Measurements from ENCODE around the gene KCNQ1.

The KCNQ1 gene

DNA sequence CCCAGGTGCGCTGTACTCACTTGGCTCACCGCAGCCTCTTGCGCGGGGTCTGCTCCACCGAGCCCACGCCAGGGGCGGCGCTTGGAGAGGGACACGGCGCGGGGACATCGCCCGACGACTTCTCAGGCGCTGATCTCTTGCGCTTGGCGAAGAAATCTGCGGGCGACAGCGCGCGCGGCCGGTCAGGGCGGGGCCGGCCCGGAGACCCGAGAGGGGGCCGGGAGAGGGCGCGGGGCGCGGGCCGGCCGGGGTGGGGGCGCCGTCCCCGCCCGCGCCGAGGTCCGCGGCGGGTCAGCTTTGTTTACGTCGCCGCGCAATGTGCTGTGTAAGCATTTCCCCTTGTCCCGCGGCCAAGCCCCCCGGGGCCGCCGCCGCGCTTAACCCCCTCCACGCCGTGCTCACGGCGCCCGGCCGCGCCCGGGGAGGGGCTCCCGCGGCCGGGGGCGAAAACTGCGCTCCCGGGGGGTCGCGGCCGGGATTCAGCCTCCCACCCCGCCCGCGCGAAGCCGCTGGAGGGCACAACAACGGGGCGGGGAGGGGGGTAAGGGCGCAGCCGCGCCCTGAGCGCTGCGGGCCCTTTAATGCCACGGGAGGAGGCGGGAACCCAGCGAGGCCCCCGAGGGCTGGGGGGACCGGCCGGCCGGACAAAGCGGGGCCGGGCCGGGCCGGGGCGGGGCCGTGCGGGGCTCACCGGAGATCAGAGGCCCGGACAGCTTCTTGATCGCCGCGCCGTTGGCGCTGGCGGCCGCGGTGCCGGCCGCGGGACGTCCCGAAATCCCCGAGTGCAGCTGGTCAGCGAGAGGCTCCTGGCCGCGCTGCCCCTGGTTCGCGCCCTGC lies 439.4 kb downstream of the KCNQ1 start:
- no peak for DNase-seq (ENCODE audit: low read depth)

DNA sequence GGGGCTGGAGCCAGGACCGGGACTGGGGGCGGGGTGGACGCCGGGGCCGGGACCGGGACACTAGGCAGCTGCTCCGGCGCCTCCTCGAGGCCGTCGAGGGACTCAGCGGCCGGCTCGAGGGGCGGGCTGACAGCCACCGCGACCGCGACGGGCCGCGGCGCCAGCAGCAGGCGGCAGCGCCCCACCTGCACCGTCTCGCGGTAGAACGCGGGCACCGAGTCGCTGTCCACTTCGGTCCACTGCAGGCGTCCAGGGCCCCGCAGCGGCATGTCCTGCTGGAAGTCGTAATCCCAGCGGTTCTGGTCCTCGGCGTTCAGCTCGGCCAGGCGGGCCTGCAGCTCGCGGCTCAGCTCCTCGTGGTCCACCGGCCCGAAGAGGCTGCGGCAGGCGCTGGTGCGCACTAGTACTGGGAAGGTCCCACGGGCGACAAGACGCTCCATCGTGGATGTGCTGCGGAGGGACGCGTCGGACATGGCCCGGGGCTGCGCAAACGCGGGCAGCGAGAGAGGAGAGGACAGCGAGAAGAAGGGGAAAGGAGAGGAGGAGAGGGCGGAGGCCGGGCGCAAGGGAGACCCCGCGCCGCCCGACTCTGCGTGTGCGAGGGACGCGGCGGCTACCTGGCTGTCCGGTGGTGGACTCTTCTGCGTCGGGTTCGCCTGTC lies 440.3 kb downstream of the KCNQ1 start:
- DNase-seq (ENCODE audit: low read depth) = no peak

DNA sequence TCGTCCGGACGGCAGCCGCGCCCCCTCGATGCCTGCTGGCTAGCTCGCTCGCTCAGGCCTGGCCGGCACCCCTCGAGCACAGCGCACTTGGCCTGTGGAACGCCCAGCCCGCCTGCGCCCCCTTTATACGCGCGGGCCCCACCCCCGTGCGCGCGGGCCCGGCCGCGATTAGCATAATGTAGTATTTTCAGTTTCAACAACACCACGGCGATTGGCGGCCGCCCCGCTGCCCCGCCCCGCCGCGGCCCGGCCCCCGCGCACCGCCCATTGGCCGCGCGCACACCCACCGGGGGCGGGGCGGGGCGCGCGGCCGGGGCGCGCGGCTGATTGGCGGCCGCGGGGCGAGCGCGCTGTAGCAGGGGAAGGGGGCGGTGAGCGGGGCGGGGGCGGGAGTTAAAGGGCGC lies 440.9 kb downstream of the KCNQ1 start, which contains the start of gene CDKN1C:
Gene CDKN1C (minus strand): TSS at position 98 of the 404 bp plus-strand sequence. CDS start 319 bp downstream, outside the sequence.
- peak; percentile 41 for DNase-seq (ENCODE audit: low read depth)

DNA sequence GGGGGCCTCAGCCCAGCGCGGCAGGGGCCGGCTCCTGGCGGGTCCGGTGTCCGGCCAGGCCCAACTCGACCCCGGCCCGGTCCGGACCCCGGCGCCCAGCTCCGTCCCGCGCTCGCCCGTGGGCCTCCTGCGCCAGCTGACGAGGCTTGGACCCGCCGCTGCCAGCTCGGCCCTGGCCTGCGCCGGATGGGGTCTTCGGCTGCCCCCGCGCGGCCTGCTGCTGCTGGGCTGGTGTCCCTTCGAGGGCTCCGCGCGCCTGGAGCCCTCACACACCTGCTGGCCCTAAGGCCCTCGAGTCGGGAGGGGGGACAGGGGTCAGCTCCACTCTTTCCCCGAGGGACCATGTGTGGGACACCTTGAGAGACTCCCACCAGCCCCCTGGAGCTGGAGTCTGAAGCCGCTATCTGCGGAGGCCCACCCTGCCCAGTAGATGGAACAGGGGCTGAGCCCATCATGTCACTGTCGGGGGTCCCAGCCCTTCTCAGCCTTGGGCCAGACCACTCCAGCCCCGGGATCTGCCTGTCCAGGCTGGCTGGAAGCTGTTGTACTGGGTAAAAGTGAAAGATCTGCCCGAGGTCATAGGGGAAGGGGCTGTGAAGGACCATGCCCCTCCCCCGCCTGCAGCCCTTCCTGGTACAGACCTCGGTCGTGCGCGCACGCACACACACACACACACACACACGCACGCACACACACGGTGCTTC lies 441.5 kb downstream of the KCNQ1 start:
- no peak for DNase-seq (ENCODE audit: low read depth)

DNA sequence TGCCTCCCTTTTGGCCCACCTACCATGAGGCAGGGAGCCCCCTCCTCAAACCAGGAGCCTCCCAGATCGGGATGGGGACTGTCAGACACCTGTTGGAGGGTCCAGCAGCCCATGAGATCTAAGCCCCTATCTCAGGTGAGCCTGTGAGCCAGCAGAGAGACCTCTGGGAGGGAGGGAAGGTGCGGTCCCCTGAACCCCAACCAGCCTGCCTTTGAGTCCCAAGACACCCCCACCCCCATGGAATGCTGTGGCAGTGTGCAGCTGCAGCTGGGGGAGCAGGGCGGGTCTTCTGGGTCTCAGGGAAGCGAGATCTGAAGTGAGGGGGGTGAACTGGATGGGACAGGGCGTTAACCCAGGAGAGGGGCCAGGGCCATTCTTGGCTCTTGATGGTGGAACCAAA lies 442.1 kb downstream of the KCNQ1 start:
- DNase-seq (ENCODE audit: low read depth) = no peak

DNA sequence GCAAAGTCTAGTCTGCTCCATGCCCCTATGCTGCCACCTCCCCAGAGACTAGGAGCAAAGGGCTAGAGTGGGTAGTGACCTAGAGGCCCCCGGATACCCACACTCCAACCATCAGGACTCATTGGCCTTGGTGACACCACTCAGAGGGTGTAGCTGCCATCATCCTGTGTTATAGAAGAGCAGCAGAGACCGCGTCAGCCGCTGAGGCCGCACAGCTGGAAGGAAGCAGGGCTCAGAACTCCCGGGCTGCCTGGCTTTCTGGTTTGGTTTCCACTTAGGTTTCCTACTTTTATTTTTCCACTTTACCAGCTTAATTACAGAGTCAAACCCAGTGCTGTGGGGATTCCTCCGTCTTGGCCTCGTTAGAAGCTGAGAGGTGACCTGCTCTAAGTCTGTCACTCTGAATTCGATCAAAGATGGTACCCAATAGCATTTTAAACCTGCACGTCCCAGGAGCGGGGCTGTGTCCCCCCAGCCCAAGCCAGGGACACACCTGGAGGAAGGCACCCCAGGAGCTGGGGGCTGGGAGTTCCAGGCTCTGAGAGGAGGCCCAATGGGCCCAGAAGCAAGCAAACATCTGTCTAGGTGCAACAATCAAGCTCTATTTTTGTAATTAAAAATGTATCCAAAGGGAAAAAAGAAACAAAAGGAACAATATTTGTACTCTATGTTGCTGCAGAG lies 442.8 kb downstream of the KCNQ1 start:
- no peak for DNase-seq (ENCODE audit: low read depth)

DNA sequence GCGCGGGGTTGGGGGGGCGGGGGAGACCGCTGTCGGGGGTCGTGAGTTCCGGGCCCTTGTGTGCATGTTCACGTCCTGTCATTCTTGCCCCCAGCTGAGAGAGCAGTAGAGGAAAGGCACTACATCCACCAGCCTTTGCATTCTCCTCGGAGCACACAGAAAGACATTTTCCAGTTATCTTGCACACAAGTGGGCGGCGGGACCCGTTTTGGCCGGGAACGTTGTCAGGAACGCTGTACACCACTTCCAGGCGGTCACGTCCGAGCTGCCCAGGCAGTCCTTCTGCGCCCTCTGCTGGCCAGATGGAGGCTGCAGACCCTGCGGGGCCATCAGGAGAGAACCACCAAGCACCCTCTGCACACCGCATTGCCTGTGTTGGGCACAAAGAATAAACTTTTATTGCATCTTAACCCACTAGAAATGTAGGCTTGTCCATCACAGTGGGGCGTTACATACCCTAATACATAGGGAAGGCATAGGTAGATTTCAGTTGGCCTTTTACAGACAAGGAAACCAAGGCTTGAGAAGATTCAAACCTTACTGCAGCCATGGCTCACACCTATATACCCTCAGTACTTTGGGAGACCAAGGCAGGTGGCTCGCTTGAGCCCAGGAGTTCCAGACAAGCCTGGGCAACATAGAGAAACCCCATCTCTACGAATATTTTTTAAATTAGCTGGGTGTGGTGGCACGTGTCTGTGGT lies 443.6 kb downstream of the KCNQ1 start:
- DNase-seq (ENCODE audit: low read depth) = peak; percentile 60

DNA sequence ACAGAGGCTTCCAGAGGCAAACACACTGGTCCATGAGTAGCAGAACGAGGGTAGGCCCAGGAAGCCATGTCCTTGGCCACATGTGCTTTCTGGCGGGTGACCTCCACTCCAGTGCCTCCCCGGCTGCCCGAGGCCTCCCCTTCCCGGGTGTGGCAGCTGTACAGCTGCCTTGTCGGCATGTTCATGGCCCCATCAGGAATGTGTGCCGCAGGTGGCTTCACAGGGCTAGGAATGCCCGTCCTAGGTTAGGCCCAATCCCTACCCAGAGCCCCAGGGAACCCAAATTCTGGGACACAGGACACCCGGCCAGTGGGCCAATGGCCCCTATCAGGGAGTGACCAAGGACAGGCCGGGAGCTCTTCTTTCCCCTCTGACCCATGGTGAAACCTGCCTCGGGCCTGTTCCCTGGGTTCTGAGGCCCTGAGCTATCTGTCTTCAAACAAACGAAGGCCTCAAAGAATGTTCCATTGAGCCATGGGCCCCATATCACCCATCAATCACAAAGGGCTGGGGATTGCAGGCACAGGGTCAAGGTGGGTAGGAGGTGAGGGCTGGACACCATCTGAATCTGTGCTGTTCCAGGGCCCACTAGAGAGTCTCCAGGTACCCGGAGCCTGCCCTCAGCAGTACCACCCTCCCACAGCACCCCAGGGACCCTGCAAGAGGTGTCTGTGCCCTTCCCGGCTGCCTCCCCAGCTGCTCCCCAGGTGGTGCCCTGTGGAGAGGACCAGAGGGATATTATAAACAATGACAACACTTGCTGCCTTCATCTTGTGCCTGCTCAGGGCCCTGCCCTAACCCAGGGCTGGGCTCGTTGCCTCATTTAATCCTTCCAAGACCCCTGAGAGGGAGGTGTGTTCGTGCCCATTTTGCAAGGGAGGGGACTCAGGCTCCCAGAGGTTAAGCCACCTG lies 444.8 kb downstream of the KCNQ1 start:
- no peak for DNase-seq (ENCODE audit: low read depth)

DNA sequence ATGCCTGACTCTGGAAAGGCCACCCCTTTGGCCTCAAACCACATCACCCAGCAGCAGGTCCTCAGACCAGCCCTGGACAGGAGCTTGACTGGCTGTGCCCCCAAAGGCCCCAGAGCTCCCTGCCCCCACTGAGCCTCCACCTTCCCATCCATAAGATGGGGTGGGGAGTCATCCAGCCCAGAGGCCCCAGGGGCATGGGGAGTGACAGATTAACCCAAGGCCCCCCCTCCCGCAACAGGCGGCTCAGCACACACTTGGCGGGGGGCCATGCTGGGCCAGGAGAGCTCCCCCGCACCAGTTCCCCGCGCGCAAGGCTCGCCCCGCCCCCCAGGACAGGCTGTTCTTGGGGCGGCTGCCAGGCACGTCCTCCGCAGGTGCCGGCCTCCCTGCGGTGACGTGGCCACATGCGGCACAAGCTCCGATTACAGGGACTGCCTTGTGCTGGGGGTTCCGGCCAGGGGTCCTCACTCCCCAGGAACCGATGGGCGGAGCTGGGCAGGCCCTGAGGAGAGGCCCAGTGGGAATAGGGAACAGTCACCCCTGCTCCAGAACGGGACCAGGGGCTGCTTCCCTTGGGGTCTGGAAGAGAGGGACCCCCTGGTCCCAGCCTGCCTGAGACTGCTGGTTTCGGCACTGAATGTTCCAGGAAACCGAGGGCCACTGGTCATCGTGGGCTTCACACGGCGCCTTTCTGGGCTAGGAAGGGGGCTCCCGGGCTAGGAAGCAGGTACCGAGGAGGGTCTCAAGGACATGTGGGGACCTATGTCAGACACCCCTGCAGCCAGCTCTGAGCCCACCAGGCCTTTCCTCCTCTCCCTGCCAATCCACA lies 445.9 kb downstream of the KCNQ1 start:
- no peak for DNase-seq (ENCODE audit: low read depth)

DNA sequence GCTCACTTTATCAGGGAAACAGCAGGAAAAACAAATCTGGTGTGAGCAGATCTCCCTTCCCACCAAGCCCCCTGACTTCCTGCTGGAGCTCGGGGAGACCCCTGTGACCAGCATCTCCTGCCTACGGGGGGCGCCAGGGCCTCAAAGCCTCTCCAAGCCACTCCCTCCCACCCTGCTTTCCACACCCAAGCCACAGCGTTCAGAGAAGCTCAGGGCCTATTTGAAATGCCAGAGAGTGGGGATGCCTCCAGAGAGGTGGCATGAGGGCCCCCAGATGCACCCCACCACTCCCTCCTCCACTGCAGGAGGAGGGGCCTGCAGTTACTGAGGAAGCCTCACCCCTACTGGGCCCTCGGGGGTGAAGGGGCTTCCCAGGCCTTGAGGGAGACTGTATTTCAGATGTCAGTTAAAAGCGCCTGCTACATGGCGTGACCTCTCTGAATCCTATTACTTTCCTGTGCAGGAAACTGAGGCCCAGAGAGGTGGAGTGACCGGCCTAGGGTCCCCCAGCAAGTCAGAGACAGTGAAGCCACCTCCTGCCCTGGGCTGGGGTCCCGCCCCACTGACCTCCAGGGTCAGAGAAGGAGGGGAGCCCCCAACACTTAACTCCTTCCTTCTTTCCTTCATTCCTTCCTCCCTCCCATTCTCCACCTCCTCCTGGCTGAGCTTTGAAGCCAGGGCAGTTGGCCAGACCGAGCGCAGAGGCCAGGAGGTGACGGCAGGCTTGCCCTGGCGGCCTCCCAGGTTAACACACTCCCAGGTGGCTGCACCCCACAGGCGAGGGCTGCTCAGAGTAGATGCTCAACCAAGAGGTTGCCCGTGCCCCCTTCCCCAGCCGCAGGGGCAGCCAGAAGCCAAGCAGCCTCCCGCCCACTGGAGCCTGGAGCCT lies 446.8 kb downstream of the KCNQ1 start:
- DNase-seq (ENCODE audit: low read depth) = no peak

DNA sequence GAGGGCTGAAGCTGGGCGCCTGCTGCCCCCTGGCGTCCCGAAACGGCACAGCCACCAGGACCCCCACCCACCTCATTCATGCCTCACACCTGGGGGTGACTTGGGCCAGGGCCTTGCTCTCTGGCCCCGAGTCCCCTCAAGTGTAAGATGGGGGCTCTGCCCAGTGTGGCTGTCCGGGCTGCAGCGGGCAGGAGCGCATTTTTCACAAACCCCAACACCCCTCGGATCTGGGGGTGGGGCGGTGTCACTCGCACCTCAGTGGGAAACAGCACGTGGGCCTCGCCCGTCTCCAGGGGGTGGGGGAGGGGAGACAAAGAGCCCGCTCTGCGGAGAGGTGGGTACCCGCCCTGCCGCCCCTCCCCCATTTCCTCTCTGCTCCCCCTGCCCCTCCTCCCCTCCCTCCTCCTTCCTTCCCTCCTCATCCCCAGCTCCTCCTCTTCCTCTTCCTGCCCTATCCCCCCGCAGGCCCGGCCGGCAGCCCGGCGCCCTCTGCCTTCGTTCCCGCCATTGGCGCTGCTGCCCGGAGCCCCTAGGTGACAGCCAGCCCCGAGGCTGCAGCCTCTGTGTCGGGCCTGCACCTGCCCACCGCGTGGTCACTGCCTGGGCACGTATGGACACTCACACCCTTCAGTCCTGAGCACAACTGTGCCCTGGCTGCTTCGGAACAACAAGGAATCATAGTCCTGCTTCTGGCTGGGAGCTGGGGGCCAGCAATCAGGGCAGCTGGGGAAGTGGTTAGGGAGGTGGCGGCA lies 447.6 kb downstream of the KCNQ1 start:
- DNase-seq (ENCODE audit: low read depth) = no peak

DNA sequence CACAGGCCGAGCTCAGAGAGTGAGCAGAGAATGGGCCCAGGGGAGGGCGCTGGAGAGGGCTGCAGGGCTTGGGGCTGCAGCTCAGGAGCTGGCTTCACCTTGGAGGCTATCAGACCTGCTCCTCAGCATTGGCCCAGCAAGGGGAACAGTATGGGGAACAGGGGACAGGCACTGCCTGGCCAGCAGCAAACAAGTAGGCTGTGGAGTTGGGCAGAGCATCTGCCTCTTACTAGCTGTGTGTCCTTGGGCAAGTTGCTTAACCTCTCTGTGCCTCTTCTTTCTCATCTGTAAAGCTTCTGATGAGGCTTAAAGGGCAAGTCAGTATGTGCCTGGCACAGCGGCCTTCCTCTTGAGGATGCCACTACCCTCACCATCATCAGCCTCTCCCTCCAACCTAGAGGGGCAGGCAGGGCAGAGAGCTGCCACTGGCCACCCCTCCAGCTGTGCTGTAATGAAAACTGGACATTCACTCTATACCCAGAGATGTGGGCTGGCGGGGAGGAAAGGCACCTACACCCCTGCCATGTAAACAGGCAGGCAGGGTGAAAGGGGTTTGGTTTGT lies 448.2 kb downstream of the KCNQ1 start:
- DNase-seq (ENCODE audit: low read depth) = no peak

DNA sequence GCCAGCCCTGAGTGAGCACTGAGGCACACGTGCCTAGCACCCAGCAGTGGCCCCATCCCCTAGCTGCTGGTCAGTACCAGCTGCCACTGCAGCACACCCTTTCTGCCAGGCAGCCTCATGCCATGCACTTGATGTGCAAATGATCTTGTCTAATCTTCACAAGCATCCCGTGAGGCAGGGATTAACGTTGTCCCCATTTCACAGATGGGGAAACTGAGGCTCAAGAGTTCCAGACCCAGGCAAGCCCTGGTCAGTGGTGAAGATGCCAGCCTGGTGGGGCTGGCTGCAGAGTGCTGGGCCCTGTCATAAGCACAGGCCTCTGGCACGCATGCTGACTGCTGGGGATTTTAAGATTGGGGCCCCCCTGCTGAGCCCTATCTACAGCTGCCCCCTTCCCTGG lies 449.1 kb downstream of the KCNQ1 start:
- DNase-seq (ENCODE audit: low read depth) = no peak

DNA sequence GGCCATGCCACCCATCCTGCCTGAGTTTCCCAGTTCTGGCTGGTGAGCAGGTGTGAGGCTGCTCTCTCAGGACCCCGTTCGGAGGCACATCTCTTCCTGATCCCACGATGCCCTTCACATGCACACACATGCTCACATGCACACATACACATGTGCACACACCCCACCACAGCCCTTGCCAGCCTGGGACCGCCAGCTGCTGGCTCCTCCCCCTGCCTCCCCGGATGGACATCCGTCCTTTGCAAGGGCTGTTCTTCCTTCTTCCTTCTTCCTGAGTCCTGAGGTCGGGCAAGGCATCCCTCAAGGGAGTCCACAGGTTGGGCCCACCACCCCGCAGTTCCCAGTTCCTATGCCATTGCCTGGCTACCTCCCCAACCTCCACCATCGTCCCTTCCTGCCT lies 451.2 kb downstream of the KCNQ1 start:
- no peak for DNase-seq (ENCODE audit: low read depth)

DNA sequence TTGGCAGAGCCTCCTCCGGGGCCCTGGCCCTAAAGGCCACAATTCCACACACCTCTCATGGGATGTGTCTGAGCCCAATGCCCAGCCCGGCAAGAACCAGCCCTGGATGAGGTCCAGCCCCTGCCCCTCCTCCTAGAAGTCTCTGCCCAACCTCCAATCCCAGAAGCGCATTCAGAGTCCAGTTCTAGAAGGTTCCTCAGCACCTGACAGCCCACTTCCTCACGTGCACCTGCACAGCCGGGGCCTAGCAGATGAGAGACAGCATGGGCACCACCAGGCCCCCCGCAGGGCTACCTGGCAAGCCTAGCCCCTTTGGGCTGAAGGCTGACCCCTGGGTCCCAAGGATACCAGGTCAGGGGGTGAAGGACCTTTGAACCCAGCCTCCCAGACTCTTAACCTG lies 452.2 kb downstream of the KCNQ1 start:
- DNase-seq (ENCODE audit: low read depth) = no peak

DNA sequence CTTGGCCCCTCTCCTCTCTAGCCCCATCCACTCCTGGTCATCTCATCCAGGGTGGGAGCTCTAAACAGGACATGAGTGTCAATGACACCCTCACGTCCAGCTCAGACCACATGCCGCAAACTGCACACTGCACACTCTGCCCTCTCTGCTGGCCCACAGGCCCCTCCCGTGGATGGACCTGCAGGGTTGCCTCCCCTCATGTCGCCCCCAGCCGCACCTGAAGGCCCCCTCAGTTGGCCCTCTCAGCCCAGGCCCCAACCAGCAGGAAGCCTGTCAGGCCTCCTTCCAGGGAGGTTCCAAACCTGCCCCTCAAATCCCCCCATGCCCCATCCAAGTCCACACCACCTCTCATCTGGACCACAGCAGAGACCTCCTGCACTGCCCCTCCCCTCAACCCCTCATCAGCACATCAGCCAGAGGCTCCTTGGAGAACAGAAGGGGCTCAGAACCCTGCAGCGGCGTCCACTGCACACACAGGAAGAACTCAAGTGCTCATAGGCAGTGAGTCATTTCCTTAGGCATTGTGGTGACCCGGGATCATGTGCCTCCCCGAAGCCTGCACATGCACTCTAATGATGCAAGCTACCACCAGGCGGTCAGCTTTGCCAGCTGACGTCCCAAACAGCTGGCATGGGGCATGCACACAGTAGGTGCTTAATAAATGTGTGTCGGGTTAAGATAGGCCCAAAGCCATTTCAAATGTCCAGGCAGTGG lies 453.7 kb downstream of the KCNQ1 start:
- peak; percentile 79 for DNase-seq (ENCODE audit: low read depth)
